Neural cell (in vitro differentiated cells): ENCODE results near the gene LUC7L2.

Experiments
- EP300 ChIP-seq: fragments of 450-650 bp; conservative IDR thresholded peaks from 2 replicates; pipeline ENCODE4 v1.6.1; 2014; ENCODE audit warnings: antibody characterized with exemption, mild to moderate bottlenecking, moderate library complexity; ENCODE audit not compliant: poor library complexity, severe bottlenecking
- EZH2 ChIP-seq: fragments of 200-600, 300-800 bp; shearing (Covaris generic), sonication (generic); IDR thresholded peaks from 2 replicates; pipeline ENCODE4 v1.6.1; 2014; ENCODE audit warnings: antibody characterized with exemption, low read length, borderline replicate concordance, mild to moderate bottlenecking; ENCODE audit not compliant: insufficient read depth, poor library complexity, severe bottlenecking
- MXI1 ChIP-seq: fragments of 450-650 bp; conservative IDR thresholded peaks from 2 replicates; pipeline ENCODE4 v1.6.1; 2014; ENCODE audit warnings: antibody characterized with exemption, mild to moderate bottlenecking; ENCODE audit not compliant: poor library complexity, severe bottlenecking
- POLR2AphosphoS5 ChIP-seq: IDR thresholded peaks from 2 replicates; pipeline ENCODE4 v1.6.1; 2012
- RAD21 ChIP-seq: fragments of 450-650 bp; conservative IDR thresholded peaks from 2 replicates; pipeline ENCODE4 v1.6.1; 2014; ENCODE audit warnings: antibody characterized with exemption, mild to moderate bottlenecking, moderate library complexity
- SMC3 ChIP-seq: fragments of 450-650 bp; conservative IDR thresholded peaks from 2 replicates; pipeline ENCODE4 v1.6.1; 2014; ENCODE audit warnings: antibody characterized with exemption, mild to moderate bottlenecking, moderate library complexity; ENCODE audit not compliant: poor library complexity
- TAF1 ChIP-seq: IDR thresholded peaks from 2 replicates; pipeline ENCODE4 v1.6.1; 2012; ENCODE audit warnings: low read depth
- TF ChIP-seq, protein P1 (sequence below): fragments of 450-650 bp; IDR thresholded peaks from 2 replicates; pipeline ENCODE4 v1.5.1; 2014; ENCODE audit warnings: antibody characterized with exemption, mild to moderate bottlenecking, moderate library complexity; ENCODE audit not compliant: poor library complexity, severe bottlenecking
- TF ChIP-seq, protein P2 (sequence below): IDR thresholded peaks from 2 replicates; pipeline ENCODE4 v1.6.1; 2012; ENCODE audit warnings: borderline replicate concordance

DNA sequence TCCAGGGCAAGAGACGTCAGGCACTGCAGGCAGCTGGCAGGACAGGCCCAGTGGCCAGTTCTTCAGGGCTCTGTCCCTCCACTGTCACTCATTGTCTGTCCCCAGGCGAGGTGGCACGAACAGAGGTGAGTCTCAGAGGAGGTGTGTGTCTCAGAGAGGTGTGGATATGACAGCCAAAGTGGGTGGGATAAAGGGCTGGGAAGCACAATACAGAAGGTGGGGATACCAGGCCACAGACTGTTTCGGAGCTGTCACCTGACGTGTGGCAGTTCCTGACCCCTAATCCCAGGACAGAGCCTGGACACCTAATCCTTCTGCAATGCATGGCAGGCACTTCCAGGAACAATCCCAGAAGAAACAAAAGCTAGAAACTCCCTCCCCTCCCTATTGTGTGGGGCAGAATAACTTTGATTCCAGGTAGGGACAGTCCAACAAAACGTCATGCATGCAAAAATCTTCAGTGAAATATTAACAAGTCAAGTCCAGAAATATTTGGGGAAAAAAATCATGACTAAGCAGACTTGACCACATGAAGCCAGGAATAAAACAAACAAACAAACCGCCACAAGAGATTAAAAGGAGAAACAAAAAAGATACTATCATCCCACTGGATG, 112.2 kb downstream of the LUC7L2 start:
- TF ChIP-seq, protein P1, sequence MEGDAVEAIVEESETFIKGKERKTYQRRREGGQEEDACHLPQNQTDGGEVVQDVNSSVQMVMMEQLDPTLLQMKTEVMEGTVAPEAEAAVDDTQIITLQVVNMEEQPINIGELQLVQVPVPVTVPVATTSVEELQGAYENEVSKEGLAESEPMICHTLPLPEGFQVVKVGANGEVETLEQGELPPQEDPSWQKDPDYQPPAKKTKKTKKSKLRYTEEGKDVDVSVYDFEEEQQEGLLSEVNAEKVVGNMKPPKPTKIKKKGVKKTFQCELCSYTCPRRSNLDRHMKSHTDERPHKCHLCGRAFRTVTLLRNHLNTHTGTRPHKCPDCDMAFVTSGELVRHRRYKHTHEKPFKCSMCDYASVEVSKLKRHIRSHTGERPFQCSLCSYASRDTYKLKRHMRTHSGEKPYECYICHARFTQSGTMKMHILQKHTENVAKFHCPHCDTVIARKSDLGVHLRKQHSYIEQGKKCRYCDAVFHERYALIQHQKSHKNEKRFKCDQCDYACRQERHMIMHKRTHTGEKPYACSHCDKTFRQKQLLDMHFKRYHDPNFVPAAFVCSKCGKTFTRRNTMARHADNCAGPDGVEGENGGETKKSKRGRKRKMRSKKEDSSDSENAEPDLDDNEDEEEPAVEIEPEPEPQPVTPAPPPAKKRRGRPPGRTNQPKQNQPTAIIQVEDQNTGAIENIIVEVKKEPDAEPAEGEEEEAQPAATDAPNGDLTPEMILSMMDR = no peak
- TF ChIP-seq TAF1 (no peak), EZH2 (no peak), EP300 (no peak), POLR2AphosphoS5 (no peak), SMC3 (no peak), RAD21 (no peak), MXI1 (no peak)
- TF ChIP-seq, protein P2, sequence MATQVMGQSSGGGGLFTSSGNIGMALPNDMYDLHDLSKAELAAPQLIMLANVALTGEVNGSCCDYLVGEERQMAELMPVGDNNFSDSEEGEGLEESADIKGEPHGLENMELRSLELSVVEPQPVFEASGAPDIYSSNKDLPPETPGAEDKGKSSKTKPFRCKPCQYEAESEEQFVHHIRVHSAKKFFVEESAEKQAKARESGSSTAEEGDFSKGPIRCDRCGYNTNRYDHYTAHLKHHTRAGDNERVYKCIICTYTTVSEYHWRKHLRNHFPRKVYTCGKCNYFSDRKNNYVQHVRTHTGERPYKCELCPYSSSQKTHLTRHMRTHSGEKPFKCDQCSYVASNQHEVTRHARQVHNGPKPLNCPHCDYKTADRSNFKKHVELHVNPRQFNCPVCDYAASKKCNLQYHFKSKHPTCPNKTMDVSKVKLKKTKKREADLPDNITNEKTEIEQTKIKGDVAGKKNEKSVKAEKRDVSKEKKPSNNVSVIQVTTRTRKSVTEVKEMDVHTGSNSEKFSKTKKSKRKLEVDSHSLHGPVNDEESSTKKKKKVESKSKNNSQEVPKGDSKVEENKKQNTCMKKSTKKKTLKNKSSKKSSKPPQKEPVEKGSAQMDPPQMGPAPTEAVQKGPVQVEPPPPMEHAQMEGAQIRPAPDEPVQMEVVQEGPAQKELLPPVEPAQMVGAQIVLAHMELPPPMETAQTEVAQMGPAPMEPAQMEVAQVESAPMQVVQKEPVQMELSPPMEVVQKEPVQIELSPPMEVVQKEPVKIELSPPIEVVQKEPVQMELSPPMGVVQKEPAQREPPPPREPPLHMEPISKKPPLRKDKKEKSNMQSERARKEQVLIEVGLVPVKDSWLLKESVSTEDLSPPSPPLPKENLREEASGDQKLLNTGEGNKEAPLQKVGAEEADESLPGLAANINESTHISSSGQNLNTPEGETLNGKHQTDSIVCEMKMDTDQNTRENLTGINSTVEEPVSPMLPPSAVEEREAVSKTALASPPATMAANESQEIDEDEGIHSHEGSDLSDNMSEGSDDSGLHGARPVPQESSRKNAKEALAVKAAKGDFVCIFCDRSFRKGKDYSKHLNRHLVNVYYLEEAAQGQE = no peak
